Heart left ventricle (tissue), 13 donors: ENCODE measurements around the gene VWA1.

Experiments
- CTCF ChIP-seq, 12 donors: fragments of 200-600 bp; sonication (generic) in 4 of 12; IDR thresholded peaks; one replicate each; pipeline versions ENCODE4 v1.5.0 to v1.8.0; 2018 to 2022; ENCODE audit warnings: antibody characterized with exemption in 12 of 12, mild to moderate bottlenecking in 5 of 12
- POLR2A ChIP-seq, 2 donors: fragments of 450-650 bp; IDR thresholded peaks; one replicate each; pipeline ENCODE4 v1.6.1; 2017; ENCODE audit warnings: antibody characterized with exemption in 2 of 2, mild to moderate bottlenecking in 2 of 2, moderate library complexity in 2 of 2
- donor health status: ischemic (EF 13 %, LVEDD 7.1; RV severe dilation, severe dysfunction).
- donor health status: DM: no; HTN: yes; CAD: no.
- donor health status: DM: no; HTN: no; CAD: no.
- donor health status: ischemic (EF 25% LVEDD 6.9; RV normal size, moderate dysfunction).
- donor health status: ischemic (EF 25% LVEDD 5.7; RV mildly dilated, moderate dysfunction).
- donor health status: ischemic (EF 35%, LVEDD 5.7; RV mildly dilated, moderate dysfunction).
- donor health status: nonischemic (EF 11% LVEDD 7.7; RV severe dilation, severe dysfunction).
- donor health status: DM: yes; HTN: yes; CAD: no.
- donor health status: PGD.
- donor health status: ischemic (EF 29% LVEDD 5.4; RV normal size, mild dysfunction).
- donor health status: nonischemic (EF 23%, LVEDD 6.1; RV moderate dilation, normal function).

- TF ChIP-seq CTCF (IDR thresholded peaks at IDR 0.05) (no peak), POLR2A (IDR thresholded peaks at IDR 0.05) (no peak)
Observed at GRCh38 chr1:1399872-1400575, 35.5 kb upstream of the VWA1 start.
